Muscle of back (tissue), 13 donors: ENCODE data around the gene MMAA. TPM values are rescaled to one million over a fixed set of nuclear protein-coding genes. Genes with fewer than 3 reads are reported as not detected.
"Not testable (repeated sequence)": the region's sequence is repeated elsewhere in the genome, so short reads cannot be mapped to it uniquely, and the experiment has no call there.

Source experiments
- DNase-seq, 3 donors: peaks; one replicate each; pipeline versions ENCODE4 v3.0.0 to v3.0.0-alpha.2; 2013
- long read RNA-seq, 9 donors: transcript quantifications; one replicate each; lab custom pipeline, GENCODE V29; 2026
- polyA plus RNA-seq, 10 donors: library from polyadenylated mRNA; unstranded; fragments of 120-200 nt; gene quantifications; one replicate each; pipeline ENCODE4 v1.2.1, GENCODE V29; 2013; ENCODE audit not compliant: insufficient read length in 10 of 10

The MMAA gene
- polyA plus RNA-seq: 1 to 10 TPM; 5.9 to 8.8 (median 6.5) TPM
- long read RNA-seq, donor 1, full-length matches to known transcripts: 2 of 2 reads
- long read RNA-seq, donor 1, partial matches to known transcripts: 0 of 2 reads
- long read RNA-seq, donor 1, other reads (novel, unspliced or antisense): 0 of 2 reads
- long read RNA-seq, donor 2, full-length matches to known transcripts: 1 of 1 reads
- long read RNA-seq, donor 2, partial matches to known transcripts: 0 of 1 reads
- long read RNA-seq, donor 2, other reads (novel, unspliced or antisense): 0 of 1 reads
- long read RNA-seq, donor 3: 0 reads
- long read RNA-seq, donor 4, full-length matches to known transcripts: 2 of 2 reads
- long read RNA-seq, donor 4, partial matches to known transcripts: 0 of 2 reads
- long read RNA-seq, donor 4, other reads (novel, unspliced or antisense): 0 of 2 reads
- long read RNA-seq, donor 5, full-length matches to known transcripts: 1 of 1 reads
- long read RNA-seq, donor 5, partial matches to known transcripts: 0 of 1 reads
- long read RNA-seq, donor 5, other reads (novel, unspliced or antisense): 0 of 1 reads
- long read RNA-seq, donor 6, full-length matches to known transcripts: 2 of 2 reads
- long read RNA-seq, donor 6, partial matches to known transcripts: 0 of 2 reads
- long read RNA-seq, donor 6, other reads (novel, unspliced or antisense): 0 of 2 reads
- long read RNA-seq, donor 7: 0 reads
- long read RNA-seq, donor 8, full-length matches to known transcripts: 2 of 2 reads
- long read RNA-seq, donor 8, partial matches to known transcripts: 0 of 2 reads
- long read RNA-seq, donor 8, other reads (novel, unspliced or antisense): 0 of 2 reads
- long read RNA-seq, donor 9: 0 reads

- DNase-seq: peak; percentile 93 to 98 (median 96)
Measured at GRCh38 chr4:145618932-145619638, at the start of gene MMAA. TSS of gene MMAA (plus strand) at chr4:145619385. CDS start at chr4:145639140, 19,755 bp downstream.

GRCh38 chr4:145574546-145574945 lies 44.6 kb upstream of the MMAA start:
- DNase-seq: not testable (repeated sequence)

- DNase-seq: no peak
Measured at GRCh38 chr4:145580906-145581305, 38.3 kb upstream of the MMAA start.

GRCh38 chr4:145583191-145584055 lies 35.8 kb upstream of the MMAA start:
- DNase-seq: no peak

GRCh38 chr4:145587088-145587754 lies 32.0 kb upstream of the MMAA start:
- no peak for DNase-seq

GRCh38 chr4:145589381-145589780 lies 29.8 kb upstream of the MMAA start:
- DNase-seq: not testable (repeated sequence)

- DNase-seq: no peak
Measured at GRCh38 chr4:145589916-145590702, 29.1 kb upstream of the MMAA start.

GRCh38 chr4:145602129-145602760 lies 16.9 kb upstream of the MMAA start:
- no peak for DNase-seq

GRCh38 chr4:145605941-145606340 lies 13.2 kb upstream of the MMAA start:
- DNase-seq: no peak

GRCh38 chr4:145609481-145610427 lies 9.4 kb upstream of the MMAA start:
- DNase-seq: peak; percentile 78 to 90 (median 83)

GRCh38 chr4:145613566-145614232 lies 5.5 kb upstream of the MMAA start:
- no peak for DNase-seq

- DNase-seq: no peak
Measured at GRCh38 chr4:145614233-145614610, 5.0 kb upstream of the MMAA start.

- no peak for DNase-seq
Measured at GRCh38 chr4:145618210-145618931, 814 bp upstream of the MMAA start.

GRCh38 chr4:145619639-145619996 lies 433 bp downstream of the MMAA start:
- DNase-seq: peak in 1 of 3 donors; percentile 51

- DNase-seq: not testable (repeated sequence)
Measured at GRCh38 chr4:145622067-145622466, 2.9 kb downstream of the MMAA start.

GRCh38 chr4:145623831-145624230 lies 4.6 kb downstream of the MMAA start:
- DNase-seq: no peak
